A549 (cell line): ENCODE measurements around the gene RGS19.

Source experiments
- CHD2 ChIP-seq: fragments of 150-350 bp; IDR thresholded peaks from 2 replicates; pipeline ENCODE4 v1.6.1; 2014; ENCODE audit warnings: low read length; ENCODE audit not compliant: partially characterized antibody
- CTCF ChIP-seq: fragments of >200 bp; sonication (Bioruptor Twin); formaldehyde crosslinking; IDR thresholded peaks from 3 replicates; pipeline ENCODE4 v1.5.1; 2016
- EP300 ChIP-seq, 2 experiments: fragments of >200 bp; sonication (Bioruptor Twin); formaldehyde crosslinking; IDR thresholded peaks; 2 replicates in 1 of 2; 3 replicates in 1 of 2; pipeline ENCODE4 v1.6.1; 2016 to 2017
- FOSL2 ChIP-seq, 2 experiments: fragments of 450-650 bp in 1 of 2; fragments of >200 bp in 1 of 2; sonication (Bioruptor Twin) in 1 of 2; formaldehyde crosslinking; IDR thresholded peaks; 2 replicates each; pipeline versions ENCODE4 v1.5.0 to v1.6.1; 2016 to 2020; ENCODE audit warnings: mild to moderate bottlenecking in 1 of 2, moderate library complexity in 1 of 2
- MAFK ChIP-seq: fragments of 450-650 bp; IDR thresholded peaks from 2 replicates; pipeline ENCODE4 v1.6.1; 2014; ENCODE audit not compliant: partially characterized antibody
- NR3C1 ChIP-seq: fragments of >200 bp; sonication (Bioruptor Twin); formaldehyde crosslinking; IDR thresholded peaks from 3 replicates; pipeline ENCODE4 v1.6.1; 2017
- POLR2AphosphoS2 ChIP-seq: conservative IDR thresholded peaks from 2 replicates; pipeline ENCODE4 v1.6.1; 2012; ENCODE audit warnings: low read length, improper control_type of control experiment, inconsistent platforms
- RCOR1 ChIP-seq: fragments of 150-350 bp; IDR thresholded peaks from 2 replicates; pipeline ENCODE4 v1.6.1; 2014; ENCODE audit warnings: antibody characterized with exemption, low read length, low read depth
- TP53 ChIP-seq: fragments of 250-450 bp; sonication (Bioruptor Pico); IDR thresholded peaks from 2 replicates; pipeline ENCODE4 v1.5.0; 2021; ENCODE audit warnings: mild to moderate bottlenecking, moderate library complexity
- ZC3H11A ChIP-seq: fragments of 450-650 bp; IDR thresholded peaks from 2 replicates; pipeline ENCODE4 v1.6.1; 2014; ENCODE audit warnings: antibody characterized with exemption, mild to moderate bottlenecking
- TF ChIP-seq, protein P1 (sequence below): fragments of 200-600 bp; sonication (generic); IDR thresholded peaks from 2 replicates; pipeline ENCODE4 v1.6.1; 2016; ENCODE audit warnings: antibody characterized with exemption, mild to moderate bottlenecking, moderate library complexity

- TF ChIP-seq FOSL2 (IDR thresholded peaks at IDR 0.05) (no peak), FOSL2 (CRISPR knock-in tag; IDR thresholded peaks at IDR 0.05) (no peak), CTCF (no peak), POLR2AphosphoS2 (no peak), RCOR1 (no peak), EP300 (IDR thresholded peaks at IDR 0.05) (no peak), MAFK (no peak), ZC3H11A (no peak), NR3C1 (no peak), CHD2 (no peak), TP53 (no peak)
- TF ChIP-seq, protein P1, sequence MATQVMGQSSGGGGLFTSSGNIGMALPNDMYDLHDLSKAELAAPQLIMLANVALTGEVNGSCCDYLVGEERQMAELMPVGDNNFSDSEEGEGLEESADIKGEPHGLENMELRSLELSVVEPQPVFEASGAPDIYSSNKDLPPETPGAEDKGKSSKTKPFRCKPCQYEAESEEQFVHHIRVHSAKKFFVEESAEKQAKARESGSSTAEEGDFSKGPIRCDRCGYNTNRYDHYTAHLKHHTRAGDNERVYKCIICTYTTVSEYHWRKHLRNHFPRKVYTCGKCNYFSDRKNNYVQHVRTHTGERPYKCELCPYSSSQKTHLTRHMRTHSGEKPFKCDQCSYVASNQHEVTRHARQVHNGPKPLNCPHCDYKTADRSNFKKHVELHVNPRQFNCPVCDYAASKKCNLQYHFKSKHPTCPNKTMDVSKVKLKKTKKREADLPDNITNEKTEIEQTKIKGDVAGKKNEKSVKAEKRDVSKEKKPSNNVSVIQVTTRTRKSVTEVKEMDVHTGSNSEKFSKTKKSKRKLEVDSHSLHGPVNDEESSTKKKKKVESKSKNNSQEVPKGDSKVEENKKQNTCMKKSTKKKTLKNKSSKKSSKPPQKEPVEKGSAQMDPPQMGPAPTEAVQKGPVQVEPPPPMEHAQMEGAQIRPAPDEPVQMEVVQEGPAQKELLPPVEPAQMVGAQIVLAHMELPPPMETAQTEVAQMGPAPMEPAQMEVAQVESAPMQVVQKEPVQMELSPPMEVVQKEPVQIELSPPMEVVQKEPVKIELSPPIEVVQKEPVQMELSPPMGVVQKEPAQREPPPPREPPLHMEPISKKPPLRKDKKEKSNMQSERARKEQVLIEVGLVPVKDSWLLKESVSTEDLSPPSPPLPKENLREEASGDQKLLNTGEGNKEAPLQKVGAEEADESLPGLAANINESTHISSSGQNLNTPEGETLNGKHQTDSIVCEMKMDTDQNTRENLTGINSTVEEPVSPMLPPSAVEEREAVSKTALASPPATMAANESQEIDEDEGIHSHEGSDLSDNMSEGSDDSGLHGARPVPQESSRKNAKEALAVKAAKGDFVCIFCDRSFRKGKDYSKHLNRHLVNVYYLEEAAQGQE, result no peak
These were observed 46.4 kb downstream of the RGS19 start for GRCh38 chr20:64032706-64033624.
